Activated gamma-delta T cell treated with anti-CD3 and anti-CD28 coated beads, Interleukin-2, amount 50 U/mL, for 16 hours (primary cell): ENCODE data around the gene TSPAN5.

Experiments used
- DNase-seq: peaks from one replicate; pipeline ENCODE4 v3.0.0-alpha.2; 2020; ENCODE audit warnings: low read depth

TSPAN5 gene

GRCh38 chr4:98643755-98644154 is 14.7 kb downstream of the TSPAN5 start:
- DNase-seq = no peak

DNA sequence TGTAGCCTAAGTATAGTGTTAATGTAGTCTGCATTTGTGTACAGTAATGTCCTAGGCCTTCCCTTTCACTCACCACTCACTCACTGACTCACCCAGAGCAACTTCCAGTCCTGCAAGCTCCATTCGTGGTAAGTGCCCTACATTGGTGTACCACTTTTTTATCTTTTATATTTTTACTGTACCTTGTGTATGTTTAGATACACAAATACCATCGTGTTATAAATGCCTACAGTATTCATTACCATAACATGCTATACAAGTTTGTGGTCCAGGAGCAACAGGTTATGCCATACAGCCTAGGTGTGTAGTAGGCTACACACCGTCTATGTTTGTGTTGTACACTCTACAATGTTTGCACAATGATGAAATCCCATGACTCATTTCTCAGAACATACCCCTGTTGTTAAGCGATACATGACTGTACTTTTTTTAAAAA is 15.4 kb downstream of the TSPAN5 start:
- DNase-seq = no peak

- DNase-seq = no peak
These were observed 16.3 kb downstream of the TSPAN5 start for GRCh38 chr4:98641906-98642668.

DNA sequence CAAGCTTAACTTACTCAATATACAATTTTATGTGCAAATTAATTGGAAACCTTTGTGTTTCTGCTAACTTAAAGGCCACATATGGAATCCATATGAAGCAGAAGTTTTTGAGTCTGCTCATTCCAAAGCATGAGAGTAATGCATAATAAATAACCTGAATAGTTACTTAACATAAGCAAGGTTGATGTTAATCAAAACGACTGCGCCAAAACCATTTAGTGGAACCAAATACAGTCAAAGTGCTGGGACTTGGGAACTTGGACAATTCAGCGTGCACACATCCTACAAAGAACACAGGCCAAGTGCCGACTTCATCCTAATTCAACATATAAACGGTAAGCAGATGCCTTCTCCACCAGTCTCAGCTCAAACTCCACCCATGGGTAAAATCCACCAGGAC is 17.0 kb downstream of the TSPAN5 start:
- no peak for DNase-seq

GRCh38 chr4:98639523-98639922 is 18.9 kb downstream of the TSPAN5 start:
- no peak for DNase-seq

GRCh38 chr4:98639108-98639507 is 19.3 kb downstream of the TSPAN5 start:
- DNase-seq = no peak

DNA sequence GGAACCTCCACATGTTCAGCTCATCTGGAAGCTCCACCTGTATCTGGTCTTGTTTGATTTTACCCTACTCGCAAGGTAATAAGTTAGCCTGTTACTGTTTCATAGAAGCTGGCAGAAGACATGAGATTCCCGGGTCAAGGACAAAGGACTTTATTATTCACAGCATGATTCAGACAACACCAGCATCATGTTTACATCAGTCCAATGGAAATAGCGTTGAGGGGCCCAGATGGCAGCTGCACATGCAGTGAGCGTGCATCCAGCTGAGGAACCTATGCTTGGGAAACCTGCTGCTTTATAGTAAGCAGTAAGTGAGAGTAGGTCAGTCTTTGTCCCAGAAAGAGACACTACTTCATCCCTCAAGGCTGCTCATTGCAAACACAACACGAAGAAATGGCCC is 19.8 kb downstream of the TSPAN5 start:
- no peak for DNase-seq

- no peak for DNase-seq
These were observed 24.4 kb downstream of the TSPAN5 start for GRCh38 chr4:98634061-98634460.

DNA sequence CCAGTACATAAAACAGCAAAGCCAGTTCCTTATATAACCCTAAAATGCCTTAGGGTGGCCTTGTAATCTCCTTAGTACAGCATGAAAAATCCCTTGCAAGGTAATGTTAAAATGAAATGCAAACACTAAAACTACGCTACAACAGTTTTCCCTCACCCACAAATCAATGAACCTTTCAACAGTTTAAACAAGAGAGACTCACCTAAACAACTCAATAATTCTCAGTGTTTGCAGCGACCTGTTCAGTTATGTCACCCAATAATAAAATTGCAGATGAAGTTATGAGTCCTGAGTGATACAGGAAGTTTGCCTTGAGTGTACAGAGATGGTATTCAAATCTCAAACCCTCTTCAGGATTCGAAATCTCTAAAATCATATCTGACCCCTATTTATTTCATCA is 25.3 kb downstream of the TSPAN5 start:
- DNase-seq = no peak

- no peak for DNase-seq
These were observed 26.2 kb downstream of the TSPAN5 start for GRCh38 chr4:98632258-98632657.

- no peak for DNase-seq
These were observed 26.9 kb downstream of the TSPAN5 start for GRCh38 chr4:98631506-98631905.

DNA sequence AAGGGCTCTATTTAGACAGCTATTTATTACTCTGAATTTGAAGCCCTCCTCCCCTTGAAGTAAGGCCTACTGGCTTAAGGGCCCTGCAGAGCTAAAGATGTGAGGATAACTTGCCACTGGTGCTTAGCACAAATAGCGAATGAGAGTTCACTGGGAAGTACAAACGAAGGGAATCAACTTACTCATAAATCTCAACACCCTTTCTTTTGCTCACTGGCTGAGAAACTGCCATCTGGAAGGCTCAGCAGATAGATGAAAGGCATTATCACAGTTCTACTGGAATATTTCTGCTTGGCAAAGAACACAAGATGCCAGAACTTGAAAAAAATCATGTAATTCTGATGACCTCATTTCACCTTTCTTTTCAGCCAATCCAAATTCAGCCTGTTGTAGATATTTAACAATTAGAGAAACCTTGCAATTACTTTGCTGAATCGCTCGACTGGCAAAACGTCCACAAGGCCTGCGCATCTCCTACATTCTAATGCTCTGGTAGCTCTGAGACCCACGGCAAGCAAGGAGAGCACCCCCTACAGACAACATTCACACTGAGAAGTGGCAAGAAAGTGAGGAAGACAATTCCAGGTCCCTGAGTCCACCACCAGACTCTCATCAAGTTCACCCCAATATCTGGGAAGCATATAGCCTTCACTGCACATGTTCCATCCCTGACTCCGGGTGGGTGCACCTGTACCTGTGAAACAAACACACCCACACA is 27.5 kb downstream of the TSPAN5 start:
- DNase-seq = no peak

GRCh38 chr4:98627531-98628257 is 30.7 kb downstream of the TSPAN5 start:
- no peak for DNase-seq

DNA sequence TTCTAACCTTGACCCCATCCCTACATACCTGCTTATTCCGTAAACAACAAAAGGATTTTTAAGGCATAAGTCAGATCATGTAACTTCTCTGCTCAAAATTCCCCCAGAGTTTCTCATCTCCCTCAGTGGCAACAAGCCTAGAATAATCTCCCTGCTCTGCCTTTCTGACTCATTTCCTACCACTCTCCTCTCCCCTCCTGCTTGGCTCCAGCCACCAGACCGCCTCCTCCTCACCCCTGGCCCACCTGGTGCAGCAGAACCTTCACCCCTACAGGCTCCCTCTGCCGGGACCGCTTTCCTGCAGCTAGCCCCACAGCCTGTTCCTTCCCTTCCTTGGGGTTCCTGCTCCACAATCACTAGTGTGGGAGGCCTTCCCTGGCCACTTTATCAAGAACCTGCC is 32.1 kb downstream of the TSPAN5 start:
- no peak for DNase-seq

DNA sequence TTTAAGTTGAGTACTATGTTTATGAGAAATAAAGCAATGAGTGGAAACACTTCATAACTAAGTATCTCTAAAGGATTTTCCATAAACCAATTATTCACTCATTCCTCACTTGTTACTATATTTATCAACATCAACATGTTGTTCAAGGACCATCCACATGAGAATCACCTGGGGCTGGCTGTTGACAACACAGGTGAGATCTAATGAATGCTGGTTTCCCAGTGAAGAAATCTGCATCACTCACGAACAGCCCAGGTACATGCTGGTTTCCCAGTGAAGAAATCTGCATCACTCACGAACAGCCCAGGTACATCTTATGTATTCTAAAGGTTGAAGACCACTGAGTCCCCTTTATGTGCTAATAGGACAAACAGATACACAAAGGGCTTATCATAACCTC is 32.5 kb downstream of the TSPAN5 start:
- no peak for DNase-seq

GRCh38 chr4:98625399-98625798 is 33.0 kb downstream of the TSPAN5 start:
- DNase-seq = no peak

DNA sequence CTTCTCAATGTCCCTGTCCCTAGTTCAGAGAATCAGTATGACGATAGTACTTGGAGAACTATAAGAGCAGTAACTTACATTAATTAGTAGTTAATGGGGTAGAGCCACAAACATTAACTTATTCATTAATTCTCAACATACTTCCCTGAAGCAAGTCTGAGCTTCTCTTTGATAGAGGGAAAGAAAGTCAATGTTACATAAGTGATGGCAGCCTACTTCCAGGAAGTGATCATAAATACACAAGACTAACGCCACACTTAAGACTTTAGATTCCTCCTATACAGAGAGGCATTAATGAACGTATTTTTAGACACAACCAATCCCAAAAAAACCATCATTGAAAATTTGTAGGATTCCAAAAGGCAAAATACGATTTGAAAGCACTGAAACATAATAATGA is 33.8 kb downstream of the TSPAN5 start:
- DNase-seq = no peak

- DNase-seq = no peak
These were observed 34.3 kb downstream of the TSPAN5 start for GRCh38 chr4:98624144-98624543.

DNA sequence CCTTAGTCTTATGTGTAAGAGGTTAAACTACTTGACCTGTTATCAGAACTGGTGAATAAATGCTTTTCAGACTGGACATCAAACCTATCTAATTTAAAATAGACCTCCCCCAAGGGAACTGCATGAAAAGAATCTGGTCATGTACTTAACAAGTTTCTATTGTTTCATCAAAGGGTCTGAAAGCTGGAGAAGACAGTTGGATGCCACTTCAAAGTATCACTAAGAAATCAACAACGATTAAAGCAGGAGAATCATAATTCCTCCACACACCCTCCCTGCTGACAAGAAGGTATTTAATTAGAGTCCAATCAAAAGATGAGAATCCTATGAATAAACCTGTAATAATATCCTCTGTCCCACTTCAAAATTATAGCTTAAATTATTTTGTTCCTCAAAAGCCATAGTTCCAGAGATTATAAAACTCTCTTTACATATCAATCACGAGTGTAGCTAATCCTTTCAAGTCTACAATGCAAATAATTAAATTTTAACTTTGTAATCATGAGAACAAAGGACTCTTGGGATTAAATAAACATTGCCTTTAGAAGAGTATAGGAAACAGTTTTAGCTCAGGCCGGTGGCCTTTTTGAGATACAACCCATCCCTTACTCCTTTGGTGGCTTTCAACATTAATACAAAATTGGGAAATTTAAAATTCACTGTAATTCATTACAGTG is 35.1 kb downstream of the TSPAN5 start:
- no peak for DNase-seq

DNA sequence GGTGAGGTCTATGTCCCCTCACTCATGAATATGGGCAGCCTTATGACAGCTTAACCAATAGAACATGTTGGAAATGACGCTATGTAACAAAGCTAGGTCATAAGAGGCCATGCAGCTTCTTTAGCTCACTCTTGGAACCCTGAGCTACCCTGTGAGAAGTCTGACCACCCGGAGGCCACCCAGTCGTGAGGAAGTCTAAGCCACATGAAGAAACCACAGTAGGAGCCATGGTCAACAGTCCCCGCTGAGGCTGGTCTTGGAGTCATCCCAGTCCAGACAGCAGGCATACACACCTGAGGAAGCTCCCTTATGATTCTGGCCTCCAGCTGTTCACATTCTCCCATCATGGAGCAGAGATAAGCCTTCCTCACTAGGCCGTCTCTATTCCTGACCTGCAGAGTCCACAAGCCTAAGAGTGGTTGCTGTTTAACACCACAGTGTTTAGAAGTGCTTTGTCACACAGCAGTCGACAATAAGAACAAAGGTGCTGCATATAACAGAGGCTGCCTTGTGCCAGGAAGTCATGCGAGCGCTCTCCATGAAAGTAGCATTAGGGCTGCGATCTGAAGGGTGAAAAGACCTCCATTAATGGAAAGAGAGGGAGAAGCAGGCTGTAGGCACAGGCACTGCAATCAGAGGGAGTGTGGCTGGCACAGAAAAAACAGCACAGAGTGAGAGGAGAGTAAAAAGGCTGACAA is 38.2 kb downstream of the TSPAN5 start:
- no peak for DNase-seq

- no peak for DNase-seq
These were observed 39.2 kb downstream of the TSPAN5 start for GRCh38 chr4:98619180-98619579.

- no peak for DNase-seq
These were observed 39.7 kb downstream of the TSPAN5 start for GRCh38 chr4:98618680-98619079.
